H1 (cell line): ENCODE results near the gene SPATS1. TPM values are rescaled to one million over a fixed set of nuclear protein-coding genes. Genes with fewer than 3 reads are reported as not detected.

ENCODE experiments used
- RFX5 ChIP-seq: IDR thresholded peaks from 2 replicates; pipeline ENCODE4 v1.6.1; 2011; ENCODE audit warnings: low read depth, low read length, improper control_type of control experiment, borderline replicate concordance
- polyA plus RNA-seq, 7 experiments: library from polyadenylated mRNA; depleted of rRNA in 3 of 7; stranded (reverse) in 5 of 7; unstranded in 2 of 7; fragments of >200 nt in 5 of 7; fragments of 200-250 nt in 2 of 7; gene quantifications; 1 replicate in 5 of 7; 2 replicates in 1 of 7; 4 replicates in 1 of 7; pipeline versions ENCODE4 v1.2.1 to v1.2.3, GENCODE V29; 2011 to 2013; ENCODE audit warnings: missing spikeins in 2 of 7, mixed read lengths in 2 of 7
- total RNA-seq: library from RNA; stranded (reverse); fragmentation: NEBNext Ultra II Directional; extraction: Animal tissue kit (Norgen Biotek cat#: 25700); gene quantifications from 2 replicates; pipeline ENCODE4 v1.2.1, GENCODE V29; 2021
- TF ChIP-seq, protein P1 (sequence below): fragments of 300-600 bp; sonication (generic); IDR thresholded peaks from 2 replicates; pipeline ENCODE4 v1.7.1; 2012; ENCODE audit warnings: low read length, moderate library complexity, mild to moderate bottlenecking, inconsistent platforms; ENCODE audit not compliant: insufficient replicate concordance
- TF ChIP-seq, protein P2 (sequence below): IDR thresholded peaks from 2 replicates; pipeline ENCODE4 v1.6.1; 2011; ENCODE audit warnings: low read depth, mild to moderate bottlenecking, low read length; ENCODE audit not compliant: insufficient read depth

Gene SPATS1
- total and polyA plus RNA-seq, 2 of the 8 experiments (the other 6 are each of a cell fraction or from before 2014, with no cell fraction given) = not detected

DNA sequence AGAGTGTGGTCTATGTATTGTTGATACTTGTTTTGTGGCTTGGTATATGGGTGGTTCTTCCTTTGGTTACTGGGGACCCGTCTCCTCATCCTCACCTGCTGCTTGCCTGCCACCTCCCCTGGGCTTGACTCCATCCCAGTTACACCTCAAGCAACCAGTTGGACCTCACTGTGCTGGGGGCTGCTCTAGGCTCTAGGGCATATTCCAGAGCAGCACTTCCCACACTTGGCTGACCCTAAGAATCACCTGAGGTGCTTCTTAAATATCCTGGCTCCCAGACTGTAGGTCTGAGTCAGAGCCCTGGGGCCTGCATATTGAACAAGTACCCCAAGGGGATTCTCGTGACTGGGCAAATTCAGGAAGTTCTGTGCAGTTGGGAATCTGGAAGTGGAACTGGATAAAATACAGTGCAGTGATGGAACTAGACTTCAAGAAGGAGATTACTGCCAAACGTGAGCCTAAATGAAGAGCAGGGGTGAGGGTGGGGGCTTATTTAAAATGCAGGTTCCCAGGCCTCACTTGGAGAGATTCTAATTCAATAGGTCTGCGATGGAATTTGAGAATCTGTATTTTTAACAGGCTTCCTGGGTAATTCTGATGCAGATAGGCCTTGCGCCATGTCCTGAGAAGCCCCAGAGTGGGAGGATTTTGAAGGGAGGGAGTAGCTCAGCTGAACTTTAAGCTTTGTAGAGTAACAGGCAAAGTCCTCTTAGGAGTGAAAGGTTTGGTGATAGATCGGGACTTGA, 7.6 kb downstream of the SPATS1 start (continued):
- TF ChIP-seq, protein P1, sequence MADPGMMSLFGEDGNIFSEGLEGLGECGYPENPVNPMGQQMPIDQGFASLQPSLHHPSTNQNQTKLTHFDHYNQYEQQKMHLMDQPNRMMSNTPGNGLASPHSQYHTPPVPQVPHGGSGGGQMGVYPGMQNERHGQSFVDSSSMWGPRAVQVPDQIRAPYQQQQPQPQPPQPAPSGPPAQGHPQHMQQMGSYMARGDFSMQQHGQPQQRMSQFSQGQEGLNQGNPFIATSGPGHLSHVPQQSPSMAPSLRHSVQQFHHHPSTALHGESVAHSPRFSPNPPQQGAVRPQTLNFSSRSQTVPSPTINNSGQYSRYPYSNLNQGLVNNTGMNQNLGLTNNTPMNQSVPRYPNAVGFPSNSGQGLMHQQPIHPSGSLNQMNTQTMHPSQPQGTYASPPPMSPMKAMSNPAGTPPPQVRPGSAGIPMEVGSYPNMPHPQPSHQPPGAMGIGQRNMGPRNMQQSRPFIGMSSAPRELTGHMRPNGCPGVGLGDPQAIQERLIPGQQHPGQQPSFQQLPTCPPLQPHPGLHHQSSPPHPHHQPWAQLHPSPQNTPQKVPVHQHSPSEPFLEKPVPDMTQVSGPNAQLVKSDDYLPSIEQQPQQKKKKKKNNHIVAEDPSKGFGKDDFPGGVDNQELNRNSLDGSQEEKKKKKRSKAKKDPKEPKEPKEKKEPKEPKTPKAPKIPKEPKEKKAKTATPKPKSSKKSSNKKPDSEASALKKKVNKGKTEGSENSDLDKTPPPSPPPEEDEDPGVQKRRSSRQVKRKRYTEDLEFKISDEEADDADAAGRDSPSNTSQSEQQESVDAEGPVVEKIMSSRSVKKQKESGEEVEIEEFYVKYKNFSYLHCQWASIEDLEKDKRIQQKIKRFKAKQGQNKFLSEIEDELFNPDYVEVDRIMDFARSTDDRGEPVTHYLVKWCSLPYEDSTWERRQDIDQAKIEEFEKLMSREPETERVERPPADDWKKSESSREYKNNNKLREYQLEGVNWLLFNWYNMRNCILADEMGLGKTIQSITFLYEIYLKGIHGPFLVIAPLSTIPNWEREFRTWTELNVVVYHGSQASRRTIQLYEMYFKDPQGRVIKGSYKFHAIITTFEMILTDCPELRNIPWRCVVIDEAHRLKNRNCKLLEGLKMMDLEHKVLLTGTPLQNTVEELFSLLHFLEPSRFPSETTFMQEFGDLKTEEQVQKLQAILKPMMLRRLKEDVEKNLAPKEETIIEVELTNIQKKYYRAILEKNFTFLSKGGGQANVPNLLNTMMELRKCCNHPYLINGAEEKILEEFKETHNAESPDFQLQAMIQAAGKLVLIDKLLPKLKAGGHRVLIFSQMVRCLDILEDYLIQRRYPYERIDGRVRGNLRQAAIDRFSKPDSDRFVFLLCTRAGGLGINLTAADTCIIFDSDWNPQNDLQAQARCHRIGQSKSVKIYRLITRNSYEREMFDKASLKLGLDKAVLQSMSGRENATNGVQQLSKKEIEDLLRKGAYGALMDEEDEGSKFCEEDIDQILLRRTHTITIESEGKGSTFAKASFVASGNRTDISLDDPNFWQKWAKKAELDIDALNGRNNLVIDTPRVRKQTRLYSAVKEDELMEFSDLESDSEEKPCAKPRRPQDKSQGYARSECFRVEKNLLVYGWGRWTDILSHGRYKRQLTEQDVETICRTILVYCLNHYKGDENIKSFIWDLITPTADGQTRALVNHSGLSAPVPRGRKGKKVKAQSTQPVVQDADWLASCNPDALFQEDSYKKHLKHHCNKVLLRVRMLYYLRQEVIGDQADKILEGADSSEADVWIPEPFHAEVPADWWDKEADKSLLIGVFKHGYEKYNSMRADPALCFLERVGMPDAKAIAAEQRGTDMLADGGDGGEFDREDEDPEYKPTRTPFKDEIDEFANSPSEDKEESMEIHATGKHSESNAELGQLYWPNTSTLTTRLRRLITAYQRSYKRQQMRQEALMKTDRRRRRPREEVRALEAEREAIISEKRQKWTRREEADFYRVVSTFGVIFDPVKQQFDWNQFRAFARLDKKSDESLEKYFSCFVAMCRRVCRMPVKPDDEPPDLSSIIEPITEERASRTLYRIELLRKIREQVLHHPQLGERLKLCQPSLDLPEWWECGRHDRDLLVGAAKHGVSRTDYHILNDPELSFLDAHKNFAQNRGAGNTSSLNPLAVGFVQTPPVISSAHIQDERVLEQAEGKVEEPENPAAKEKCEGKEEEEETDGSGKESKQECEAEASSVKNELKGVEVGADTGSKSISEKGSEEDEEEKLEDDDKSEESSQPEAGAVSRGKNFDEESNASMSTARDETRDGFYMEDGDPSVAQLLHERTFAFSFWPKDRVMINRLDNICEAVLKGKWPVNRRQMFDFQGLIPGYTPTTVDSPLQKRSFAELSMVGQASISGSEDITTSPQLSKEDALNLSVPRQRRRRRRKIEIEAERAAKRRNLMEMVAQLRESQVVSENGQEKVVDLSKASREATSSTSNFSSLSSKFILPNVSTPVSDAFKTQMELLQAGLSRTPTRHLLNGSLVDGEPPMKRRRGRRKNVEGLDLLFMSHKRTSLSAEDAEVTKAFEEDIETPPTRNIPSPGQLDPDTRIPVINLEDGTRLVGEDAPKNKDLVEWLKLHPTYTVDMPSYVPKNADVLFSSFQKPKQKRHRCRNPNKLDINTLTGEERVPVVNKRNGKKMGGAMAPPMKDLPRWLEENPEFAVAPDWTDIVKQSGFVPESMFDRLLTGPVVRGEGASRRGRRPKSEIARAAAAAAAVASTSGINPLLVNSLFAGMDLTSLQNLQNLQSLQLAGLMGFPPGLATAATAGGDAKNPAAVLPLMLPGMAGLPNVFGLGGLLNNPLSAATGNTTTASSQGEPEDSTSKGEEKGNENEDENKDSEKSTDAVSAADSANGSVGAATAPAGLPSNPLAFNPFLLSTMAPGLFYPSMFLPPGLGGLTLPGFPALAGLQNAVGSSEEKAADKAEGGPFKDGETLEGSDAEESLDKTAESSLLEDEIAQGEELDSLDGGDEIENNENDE = no peak
- no peak for TF ChIP-seq RFX5
- TF ChIP-seq, protein P2, sequence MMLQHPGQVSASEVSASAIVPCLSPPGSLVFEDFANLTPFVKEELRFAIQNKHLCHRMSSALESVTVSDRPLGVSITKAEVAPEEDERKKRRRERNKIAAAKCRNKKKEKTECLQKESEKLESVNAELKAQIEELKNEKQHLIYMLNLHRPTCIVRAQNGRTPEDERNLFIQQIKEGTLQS = peak; percentile 35; the same call in 1 of the 2 replicates
- TF ChIP-seq, all 59 proteins: peak for 2
